ENCODE data around the gene CENPX. TPM values are rescaled to one million over a fixed set of nuclear protein-coding genes. Genes with fewer than 3 reads are reported as not detected.

Gene CENPX
- total and polyA plus RNA-seq, 2 donors (not counting 3 experiments of a cell fraction or from before 2014, with no cell fraction given) = 56.2 to 67.2 TPM

GRCh38 chr17:82007495-82008257 is 15.0 kb downstream of the CENPX start:
- H3K4me1 ChIP-seq (ENCODE audit: control insufficient read depth, extremely low read depth, insufficient read depth, low read length) = peaks cover 13% of the 10 kb centered on the region
- H3K27ac ChIP-seq (ENCODE audit: insufficient read depth, low read depth, low read length) = no peak overlapping the region
- H3K9ac ChIP-seq (replicated peaks; ENCODE audit: extremely low read depth, insufficient read depth, low read length) = no peak overlapping the region
- FAIRE-seq (no peak), DNase-seq (ENCODE audit: low read depth, low spot score) (no peak)
- dilution Hi-C loops (cut with MboI; ENCODE audit: extremely low pct_ligation_motif_present, low sequenced_read_pairs) = no loop called here
- CTCF ChIA-PET = no interaction called here
- H3K79me2 ChIP-seq (ENCODE audit: control insufficient read depth, insufficient read depth, low read length) = no peaks in the 10 kb centered on the region
- no TSS peak for BruUV-seq (replicated peaks)
- no peak for TF ChIP-seq MYC (IDR thresholded peaks at IDR 0.05; ENCODE audit: low read depth, low read length)
- intact Hi-C loops (cut with micrococcal nuclease) = no loop called here
- no peaks in the 10 kb centered on the region for H4K20me1 ChIP-seq (replicated peaks; ENCODE audit: control insufficient read depth, extremely low read depth, insufficient read depth, low read length)
- no peak overlapping the region for H3K4me2 ChIP-seq (ENCODE audit: insufficient read depth, low read length)
- no peak overlapping the region for H2AFZ ChIP-seq (ENCODE audit: low read depth, low read length)
- H3K27me3 ChIP-seq (ENCODE audit: control insufficient read depth in 2 of 2, insufficient read depth in 2 of 2, low read length in 2 of 2) = no peaks in the 10 kb centered on the region
- H3K36me3 ChIP-seq (ENCODE audit: control insufficient read depth in 2 of 2, extremely low read depth in 1 of 2, insufficient read depth in 2 of 2, low read length in 2 of 2) = no peaks in the 10 kb centered on the region
- POLR2A ChIA-PET = no interaction called here
- no peak overlapping the region for H3K4me3 ChIP-seq (replicated peaks in 1 of 3; ENCODE audit: insufficient read depth in 1 of 3, low read depth in 1 of 3, low read length in 3 of 3)
- no peaks in the 10 kb centered on the region for H3K9me3 ChIP-seq (replicated peaks; ENCODE audit: control insufficient read depth, insufficient read depth, low read length)
- H3K9me1 ChIP-seq (replicated peaks; ENCODE audit: control insufficient read depth, extremely low read depth, insufficient read depth, low read length) = no peaks in the 10 kb centered on the region

- Histone ChIP-seq H3K9me3 (replicated peaks; ENCODE audit: control insufficient read depth, insufficient read depth, low read length) (no peaks in the 10 kb centered on the region), H3K27me3 (ENCODE audit: control insufficient read depth in 2 of 2, insufficient read depth in 2 of 2, low read length in 2 of 2) (no peaks in the 10 kb centered on the region), H3K4me1 (ENCODE audit: control insufficient read depth, extremely low read depth, insufficient read depth, low read length) (peaks cover 13% of the 10 kb centered on the region), H3K36me3 (ENCODE audit: control insufficient read depth in 2 of 2, extremely low read depth in 1 of 2, insufficient read depth in 2 of 2, low read length in 2 of 2) (no peaks in the 10 kb centered on the region), H3K9me1 (replicated peaks; ENCODE audit: control insufficient read depth, extremely low read depth, insufficient read depth, low read length) (no peaks in the 10 kb centered on the region), H4K20me1 (replicated peaks; ENCODE audit: control insufficient read depth, extremely low read depth, insufficient read depth, low read length) (no peaks in the 10 kb centered on the region), H2AFZ (ENCODE audit: low read depth, low read length) (no peak overlapping the region), H3K79me2 (ENCODE audit: control insufficient read depth, insufficient read depth, low read length) (no peaks in the 10 kb centered on the region), H3K9ac (replicated peaks; ENCODE audit: extremely low read depth, insufficient read depth, low read length) (no peak overlapping the region), H3K27ac (ENCODE audit: insufficient read depth, low read depth, low read length) (no peak overlapping the region), H3K4me2 (ENCODE audit: insufficient read depth, low read length) (no peak overlapping the region), H3K4me3 (replicated peaks in 1 of 3; ENCODE audit: insufficient read depth in 1 of 3, low read depth in 1 of 3, low read length in 3 of 3) (no peak overlapping the region)
- CTCF ChIA-PET = no interaction called here
- POLR2A ChIA-PET = no interaction called here
- intact Hi-C loops (cut with micrococcal nuclease) (no loop called here), dilution Hi-C loops (cut with MboI; ENCODE audit: extremely low pct_ligation_motif_present, low sequenced_read_pairs) (no loop called here)
- no peak for TF ChIP-seq EZH2 (IDR thresholded peaks at IDR 0.05; ENCODE audit: borderline replicate concordance, low read depth, low read length, severe bottlenecking)
- no peak for TF ChIP-seq POLR2AphosphoS5 (IDR thresholded peaks at IDR 0.05; ENCODE audit: insufficient read depth, low read depth, low read length)
- TF ChIP-seq MYC (IDR thresholded peaks at IDR 0.05; ENCODE audit: low read depth, low read length) = no peak
- TF ChIP-seq FOS (IDR thresholded peaks at IDR 0.05; ENCODE audit: borderline replicate concordance, insufficient read depth, low read length) = no peak
- no peak for TF ChIP-seq GATA2 (IDR thresholded peaks at IDR 0.05; ENCODE audit: insufficient read depth, insufficient read length, low read depth, low read length)
- no peak for TF ChIP-seq POLR2A (IDR thresholded peaks at IDR 0.05; ENCODE audit: low read depth, low read length)
- TF ChIP-seq CTCF (IDR thresholded peaks at IDR 0.05; ENCODE audit: extremely low read depth in 1 of 2, insufficient read depth in 1 of 2, low read depth in 1 of 2, low read length in 2 of 2) = no peak
- no peak for TF ChIP-seq JUN (IDR thresholded peaks at IDR 0.05; ENCODE audit: borderline replicate concordance, insufficient read depth, insufficient read length, low read depth)
- no peak for TF ChIP-seq MAX (IDR thresholded peaks at IDR 0.05; ENCODE audit: insufficient read depth, insufficient read length)
- FAIRE-seq (no peak), DNase-seq (ENCODE audit: low read depth, low spot score) (no peak)
- BruUV-seq (replicated peaks) = no TSS peak
Measured at GRCh38 chr17:82007228-82007494, 15.5 kb downstream of the CENPX start.
